Measurements from ENCODE around the gene CD300LD.
"Not testable (repeated sequence)": the region's sequence is repeated elsewhere in the genome, so short reads cannot be mapped to it uniquely, and the experiment has no call there.

DNA sequence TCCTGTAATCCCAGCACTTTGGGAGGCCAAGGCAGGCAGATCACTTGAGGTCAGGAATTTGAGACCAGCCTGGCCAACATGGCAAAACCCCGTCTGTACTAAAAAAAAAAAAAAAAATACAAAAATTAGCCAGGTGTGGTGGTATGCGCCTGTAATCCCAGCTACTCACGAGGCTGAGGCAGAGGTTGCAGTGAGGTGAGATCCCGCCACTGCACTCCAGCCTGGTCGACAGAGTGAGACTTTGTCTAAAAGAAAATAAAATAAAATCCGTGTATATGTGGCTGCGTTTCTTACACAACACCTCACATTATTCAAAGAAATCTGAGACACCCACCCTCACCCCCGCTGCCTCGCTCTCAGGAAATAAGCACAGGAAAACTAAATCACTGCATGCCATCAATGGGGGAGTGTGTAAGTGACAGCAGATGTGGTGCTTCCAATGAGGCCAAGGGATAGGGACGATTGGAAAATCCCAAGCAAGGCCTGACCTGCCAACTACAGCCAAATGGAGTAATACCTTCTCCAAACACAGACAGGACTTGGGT is 44.5 kb upstream of the CD300LD start:
- TF ChIP-seq, protein P1, sequence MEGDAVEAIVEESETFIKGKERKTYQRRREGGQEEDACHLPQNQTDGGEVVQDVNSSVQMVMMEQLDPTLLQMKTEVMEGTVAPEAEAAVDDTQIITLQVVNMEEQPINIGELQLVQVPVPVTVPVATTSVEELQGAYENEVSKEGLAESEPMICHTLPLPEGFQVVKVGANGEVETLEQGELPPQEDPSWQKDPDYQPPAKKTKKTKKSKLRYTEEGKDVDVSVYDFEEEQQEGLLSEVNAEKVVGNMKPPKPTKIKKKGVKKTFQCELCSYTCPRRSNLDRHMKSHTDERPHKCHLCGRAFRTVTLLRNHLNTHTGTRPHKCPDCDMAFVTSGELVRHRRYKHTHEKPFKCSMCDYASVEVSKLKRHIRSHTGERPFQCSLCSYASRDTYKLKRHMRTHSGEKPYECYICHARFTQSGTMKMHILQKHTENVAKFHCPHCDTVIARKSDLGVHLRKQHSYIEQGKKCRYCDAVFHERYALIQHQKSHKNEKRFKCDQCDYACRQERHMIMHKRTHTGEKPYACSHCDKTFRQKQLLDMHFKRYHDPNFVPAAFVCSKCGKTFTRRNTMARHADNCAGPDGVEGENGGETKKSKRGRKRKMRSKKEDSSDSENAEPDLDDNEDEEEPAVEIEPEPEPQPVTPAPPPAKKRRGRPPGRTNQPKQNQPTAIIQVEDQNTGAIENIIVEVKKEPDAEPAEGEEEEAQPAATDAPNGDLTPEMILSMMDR (IDR thresholded peaks at IDR 0.05; ENCODE audit: low read length) = not testable (repeated sequence)
- not testable (repeated sequence) for TF ChIP-seq EZH2 (optimal IDR thresholded peaks at IDR 0.05; ENCODE audit: low read depth, low read length)

All from MM.1S (cell line).